GM19438 (cell line): ENCODE results near the gene RPL38.

Experiments
- ATAC-seq: cut with Tn5 transposase; IDR thresholded peaks from one replicate; pipeline ENCODE4 v1.9.1; 2021; ENCODE audit warnings: low read depth; ENCODE audit not compliant: unreplicated experiment

The RPL38 gene

GRCh38 chr17:74245145-74245831 lies 41.8 kb downstream of the RPL38 start:
- ATAC-seq = no peak

GRCh38 chr17:74245871-74246270 lies 42.4 kb downstream of the RPL38 start:
- ATAC-seq = no peak

- ATAC-seq = no peak
These were observed 46.3 kb downstream of the RPL38 start for GRCh38 chr17:74249590-74250270.

GRCh38 chr17:74250324-74250995 lies 47.0 kb downstream of the RPL38 start:
- no peak for ATAC-seq

- no peak for ATAC-seq
These were observed 47.6 kb downstream of the RPL38 start for GRCh38 chr17:74251051-74251450.

- ATAC-seq = no peak
These were observed 48.1 kb downstream of the RPL38 start for GRCh38 chr17:74251569-74251968.

GRCh38 chr17:74252211-74252610 lies 48.7 kb downstream of the RPL38 start:
- no peak for ATAC-seq

GRCh38 chr17:74253036-74253435 lies 49.6 kb downstream of the RPL38 start:
- ATAC-seq = no peak

- no peak for ATAC-seq
These were observed 53.8 kb downstream of the RPL38 start for GRCh38 chr17:74257311-74257710.

- no peak for ATAC-seq
These were observed 56.4 kb downstream of the RPL38 start for GRCh38 chr17:74259667-74260524.
